HG02588 (cell line): ENCODE results near the gene FDCSP.
"Not testable (repeated sequence)": the region's sequence is repeated elsewhere in the genome, so short reads cannot be mapped to it uniquely, and the experiment has no call there.

ENCODE experiments used
- ATAC-seq: cut with Tn5 transposase; IDR thresholded peaks from one replicate; pipeline ENCODE4 v1.9.1; 2021; ENCODE audit warnings: mild to moderate bottlenecking, moderate library complexity; ENCODE audit not compliant: unreplicated experiment

Gene FDCSP

DNA sequence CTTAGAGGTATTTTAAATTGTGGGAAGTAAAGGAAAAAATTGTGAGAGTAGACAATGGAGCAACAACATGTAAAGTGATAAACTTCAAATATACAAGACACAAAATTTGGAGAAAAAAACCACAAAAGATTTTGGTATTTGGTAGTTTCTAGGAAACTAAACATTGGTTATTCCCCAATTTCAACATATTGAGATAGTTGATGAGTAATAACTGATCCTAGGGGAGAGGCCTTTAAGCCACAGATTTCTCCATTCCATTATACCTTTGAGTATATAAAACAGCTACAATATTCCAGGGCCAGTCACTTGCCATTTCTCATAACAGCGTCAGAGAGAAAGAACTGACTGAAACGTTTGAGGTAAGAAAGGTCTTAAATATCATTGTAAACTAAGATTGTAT is at the start of gene FDCSP:
Gene FDCSP (plus strand): TSS at position 301 of the 400 bp plus-strand sequence. CDS start 5,071 bp downstream, outside the sequence.
- no peak for ATAC-seq

DNA sequence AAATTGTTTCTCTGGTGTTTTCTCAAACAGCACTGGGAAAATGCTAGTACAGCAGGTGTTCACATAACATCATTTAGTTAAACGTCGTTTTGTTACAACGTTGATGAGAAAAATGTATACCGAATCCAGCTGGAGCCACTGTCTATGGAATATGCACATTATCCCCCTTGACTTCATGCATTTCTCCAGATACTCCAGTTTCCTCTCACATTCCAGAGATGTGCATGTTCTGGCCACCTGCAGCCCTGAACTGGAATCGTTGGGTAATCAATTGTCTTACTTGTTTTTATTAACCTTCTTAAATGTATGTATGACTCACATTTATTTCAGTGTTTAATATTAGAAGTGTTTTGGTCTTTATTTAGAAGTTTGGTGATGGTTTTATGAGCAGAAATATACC is 48.8 kb upstream of the FDCSP start:
- ATAC-seq, result no peak

DNA sequence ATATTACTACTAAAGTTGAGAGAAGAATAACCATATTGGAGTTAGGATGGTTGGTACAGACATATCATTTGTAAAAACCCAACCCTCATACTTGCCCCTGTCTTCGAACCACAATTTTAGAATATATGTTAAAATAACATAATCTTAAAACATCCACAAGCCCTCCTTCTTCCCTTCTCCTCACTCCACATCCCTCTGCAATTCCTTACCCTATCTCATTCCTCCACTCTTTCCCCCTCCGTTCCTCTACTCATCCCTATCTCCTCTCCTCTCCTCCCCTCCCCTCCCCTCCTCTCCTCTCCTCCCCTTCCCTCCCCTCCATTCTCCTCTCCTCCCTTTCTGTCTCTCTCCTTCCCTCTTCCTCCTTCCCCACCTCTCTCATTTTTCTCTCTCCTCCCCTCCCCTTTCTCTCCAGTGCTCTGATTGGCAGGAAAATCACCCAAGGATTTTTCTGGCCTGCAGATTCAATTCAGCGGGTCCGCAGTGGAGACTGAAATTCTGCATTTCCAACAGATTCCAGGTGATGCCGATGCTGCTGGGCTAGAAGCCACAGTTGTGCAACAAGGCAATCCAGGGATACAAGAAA is 47.8 kb upstream of the FDCSP start:
- no peak for ATAC-seq

- no peak for ATAC-seq
Measured at GRCh38 chr4:70179811-70180210, 46.1 kb upstream of the FDCSP start.

DNA sequence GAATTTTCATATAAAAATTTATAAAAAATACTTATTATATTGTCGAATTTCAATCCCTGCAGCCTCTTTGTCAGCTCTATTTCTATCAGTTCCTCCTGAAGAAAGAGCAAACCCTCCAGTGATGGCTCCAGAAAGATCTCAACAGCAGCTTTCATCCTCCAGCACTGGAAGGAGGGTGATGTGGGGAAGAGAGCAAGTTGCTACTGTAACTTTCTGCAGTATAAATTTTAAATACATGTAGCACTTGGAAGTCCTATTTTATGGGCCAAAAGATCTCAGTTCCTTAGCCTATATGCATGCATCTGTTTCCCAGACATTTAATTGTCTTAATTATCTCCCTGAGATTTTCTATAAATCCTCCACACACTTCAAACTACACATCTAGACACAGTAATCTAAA is 44.1 kb upstream of the FDCSP start:
- ATAC-seq, result no peak

GRCh38 chr4:70182517-70183167 is 43.3 kb upstream of the FDCSP start:
- no peak for ATAC-seq

DNA sequence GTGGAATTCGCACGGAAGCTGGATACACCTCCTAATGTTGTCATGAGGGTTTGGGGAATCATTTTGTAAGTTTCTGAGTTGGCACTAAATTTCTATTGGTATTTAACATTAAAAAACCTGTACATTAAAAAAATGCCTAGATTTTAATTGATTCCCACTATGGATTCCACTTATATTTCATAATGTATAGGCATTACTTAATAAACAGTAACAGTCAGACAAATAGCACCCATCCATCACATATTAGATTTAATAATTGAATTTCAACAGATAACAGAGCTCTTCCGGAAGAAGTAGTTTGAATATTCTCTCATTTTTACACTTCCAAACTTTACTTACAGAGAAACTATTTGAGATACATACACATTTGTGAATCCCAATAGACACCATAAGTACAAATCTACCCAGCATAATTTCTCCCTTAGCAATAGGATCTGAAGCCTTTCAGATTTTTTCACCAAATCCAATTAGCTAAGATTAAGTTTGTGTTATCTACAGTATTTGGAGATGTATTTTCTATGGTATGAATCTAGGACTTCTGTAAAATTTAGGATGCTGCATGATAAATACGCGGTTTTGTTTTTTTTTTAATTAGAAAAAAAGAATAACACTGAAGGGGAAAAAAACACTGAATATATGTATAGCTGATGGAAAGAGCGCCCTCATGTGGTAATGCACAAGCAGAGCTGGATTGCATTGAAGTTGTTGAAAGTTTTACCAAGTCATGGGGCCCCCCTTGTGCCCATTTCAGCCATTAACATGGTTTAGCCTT is 42.6 kb upstream of the FDCSP start:
- ATAC-seq, result no peak

GRCh38 chr4:70183940-70184246 is 42.0 kb upstream of the FDCSP start:
- ATAC-seq, result no peak

DNA sequence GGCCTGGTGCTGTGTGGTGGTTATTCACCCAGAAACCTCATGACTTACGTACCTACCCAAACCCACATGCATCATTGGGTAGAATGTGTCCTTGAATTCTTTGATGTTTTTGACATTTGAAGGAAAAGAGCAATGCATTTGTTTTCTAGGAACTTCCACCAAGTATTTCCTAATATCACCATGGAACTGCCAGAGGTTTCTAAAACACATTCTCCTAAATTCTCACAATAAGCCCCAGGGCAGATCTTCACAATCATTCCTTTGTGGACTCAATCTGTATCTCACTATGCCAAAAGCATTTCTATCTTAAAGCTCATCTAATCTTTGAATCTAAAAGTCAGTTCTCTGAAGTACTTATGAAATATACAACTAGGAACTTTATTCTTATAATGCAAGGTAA is 38.7 kb upstream of the FDCSP start:
- no peak for ATAC-seq

GRCh38 chr4:70190579-70190978 is 35.3 kb upstream of the FDCSP start:
- ATAC-seq, result no peak

DNA sequence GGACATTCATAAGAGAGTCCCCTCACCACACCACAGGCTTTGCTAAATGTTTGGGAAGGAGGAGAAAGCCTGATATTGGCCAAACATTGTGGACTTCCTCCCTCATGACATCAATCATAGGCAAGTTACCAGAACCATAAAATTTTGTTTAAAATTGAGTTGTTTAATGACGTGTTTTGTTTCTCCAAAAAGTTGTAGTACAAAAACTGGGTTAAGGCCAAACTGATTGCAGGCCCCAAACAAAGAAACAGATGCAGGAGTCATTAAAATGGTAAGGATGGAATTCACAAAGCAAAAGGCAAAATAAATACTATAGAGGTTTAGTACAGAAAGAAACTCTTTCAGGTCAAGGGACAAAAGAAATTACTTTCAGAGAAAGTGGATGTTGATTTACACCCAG is 34.3 kb upstream of the FDCSP start:
- no peak for ATAC-seq

DNA sequence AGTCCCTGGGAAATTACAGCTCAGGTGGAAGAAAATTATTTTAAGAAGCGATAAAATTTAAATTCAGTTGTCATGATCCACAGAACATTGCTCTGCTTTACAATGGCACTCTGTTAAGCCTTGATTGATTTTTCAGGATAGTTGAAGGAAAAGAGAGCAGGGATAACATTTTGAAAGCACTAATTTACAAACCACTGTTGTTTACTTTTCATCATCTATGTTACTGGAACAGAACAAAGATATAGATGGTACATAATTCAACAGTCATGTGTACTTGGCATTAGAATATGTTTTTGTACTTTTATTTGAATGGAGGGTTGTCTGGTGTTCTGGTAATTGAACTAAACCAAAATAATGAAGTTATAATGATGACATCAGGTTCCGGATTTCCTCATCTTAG is 33.0 kb upstream of the FDCSP start:
- ATAC-seq, result no peak

GRCh38 chr4:70195425-70195824 is 30.5 kb upstream of the FDCSP start, which contains the start of gene ODAM:
Gene ODAM (plus strand): TSS chr4:70195725. CDS start chr4:70196544, 819 bp downstream.
- no peak for ATAC-seq

- no peak for ATAC-seq
Measured at GRCh38 chr4:70196857-70197256, 29.1 kb upstream of the FDCSP start.

- ATAC-seq, result no peak
Measured at GRCh38 chr4:70197842-70198241, 28.1 kb upstream of the FDCSP start.

DNA sequence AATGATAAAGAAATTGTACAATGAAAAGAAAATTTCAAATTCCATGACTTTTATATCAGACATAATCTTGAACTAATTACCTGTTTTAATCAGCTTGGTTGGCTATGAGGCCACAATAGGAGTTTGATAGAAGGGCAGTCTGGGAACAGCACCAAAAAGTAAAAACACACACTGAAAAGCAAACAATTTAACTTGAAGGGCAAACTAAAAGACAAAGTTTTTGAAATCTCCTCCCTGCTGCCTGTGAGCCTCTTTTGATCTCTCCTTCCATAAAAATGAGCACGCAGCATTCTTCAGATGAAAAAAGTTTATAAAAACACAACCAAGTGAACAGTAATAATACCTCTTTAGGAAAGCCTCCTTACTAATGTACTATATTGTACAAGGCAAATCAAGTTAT is 22.3 kb upstream of the FDCSP start:
- ATAC-seq, result no peak

DNA sequence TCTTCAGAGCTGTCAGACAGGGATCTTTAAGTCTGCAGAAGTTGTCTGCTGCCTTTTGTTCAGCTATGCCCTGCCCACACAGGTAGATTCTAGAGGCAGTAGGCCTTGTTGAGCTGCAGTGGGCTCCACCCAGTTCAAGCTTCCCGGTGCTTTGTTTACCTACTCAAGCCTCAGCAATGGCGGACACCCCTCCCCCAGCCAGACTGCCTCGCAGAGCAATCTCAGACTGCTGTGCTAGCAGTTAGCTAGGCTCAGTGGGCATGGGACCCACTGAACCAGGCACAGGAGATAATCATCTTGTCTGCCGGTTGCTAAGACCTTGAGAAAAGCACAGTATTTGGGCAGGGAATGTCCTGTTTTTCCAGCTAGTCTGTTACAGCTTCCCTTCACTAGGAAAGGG is 13.2 kb upstream of the FDCSP start:
- ATAC-seq, result not testable (repeated sequence)

DNA sequence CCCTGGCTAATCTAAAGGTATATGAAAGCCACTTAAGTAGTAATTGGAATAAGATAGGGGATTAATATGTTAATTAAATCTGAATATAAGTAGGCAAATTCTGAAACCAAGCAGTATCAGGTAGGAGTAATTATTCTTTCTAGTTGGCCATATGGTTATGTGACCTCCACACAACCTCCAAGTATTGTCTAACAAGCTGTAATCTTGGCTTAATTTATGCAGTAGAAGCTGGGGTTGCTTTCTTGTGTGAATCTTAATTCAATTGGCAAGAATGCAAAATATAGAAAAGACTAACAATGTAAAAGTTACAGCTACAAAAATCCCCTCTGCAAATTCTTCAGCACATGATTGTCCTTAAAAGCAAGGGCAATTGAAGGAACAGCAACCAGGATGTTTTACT is 9.8 kb upstream of the FDCSP start:
- ATAC-seq, result not testable (repeated sequence)

- not testable (repeated sequence) for ATAC-seq
Measured at GRCh38 chr4:70216550-70216949, 9.4 kb upstream of the FDCSP start.

GRCh38 chr4:70221389-70221788 is 4.5 kb upstream of the FDCSP start:
- ATAC-seq, result not testable (repeated sequence)

DNA sequence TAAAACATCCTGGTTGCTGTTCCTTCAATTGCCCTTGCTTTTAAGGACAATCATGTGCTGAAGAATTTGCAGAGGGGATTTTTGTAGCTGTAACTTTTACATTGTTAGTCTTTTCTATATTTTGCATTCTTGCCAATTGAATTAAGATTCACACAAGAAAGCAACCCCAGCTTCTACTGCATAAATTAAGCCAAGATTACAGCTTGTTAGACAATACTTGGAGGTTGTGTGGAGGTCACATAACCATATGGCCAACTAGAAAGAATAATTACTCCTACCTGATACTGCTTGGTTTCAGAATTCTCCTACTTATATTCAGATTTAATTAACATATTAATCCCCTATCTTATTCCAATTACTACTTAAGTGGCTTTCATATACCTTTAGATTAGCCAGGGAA is 4.1 kb upstream of the FDCSP start:
- not testable (repeated sequence) for ATAC-seq

GRCh38 chr4:70236125-70236524 is 10.2 kb downstream of the FDCSP start:
- ATAC-seq, result no peak
